HG02798 (cell line): ENCODE results near the gene SPG7.
"Not testable (repeated sequence)": the region's sequence is repeated elsewhere in the genome, so short reads cannot be mapped to it uniquely, and the experiment has no call there.

Experiments used
- ATAC-seq: cut with Tn5 transposase; IDR thresholded peaks from one replicate; pipeline ENCODE4 v1.9.1; 2021; ENCODE audit warnings: mild to moderate bottlenecking; ENCODE audit not compliant: unreplicated experiment, poor library complexity

Gene SPG7

DNA sequence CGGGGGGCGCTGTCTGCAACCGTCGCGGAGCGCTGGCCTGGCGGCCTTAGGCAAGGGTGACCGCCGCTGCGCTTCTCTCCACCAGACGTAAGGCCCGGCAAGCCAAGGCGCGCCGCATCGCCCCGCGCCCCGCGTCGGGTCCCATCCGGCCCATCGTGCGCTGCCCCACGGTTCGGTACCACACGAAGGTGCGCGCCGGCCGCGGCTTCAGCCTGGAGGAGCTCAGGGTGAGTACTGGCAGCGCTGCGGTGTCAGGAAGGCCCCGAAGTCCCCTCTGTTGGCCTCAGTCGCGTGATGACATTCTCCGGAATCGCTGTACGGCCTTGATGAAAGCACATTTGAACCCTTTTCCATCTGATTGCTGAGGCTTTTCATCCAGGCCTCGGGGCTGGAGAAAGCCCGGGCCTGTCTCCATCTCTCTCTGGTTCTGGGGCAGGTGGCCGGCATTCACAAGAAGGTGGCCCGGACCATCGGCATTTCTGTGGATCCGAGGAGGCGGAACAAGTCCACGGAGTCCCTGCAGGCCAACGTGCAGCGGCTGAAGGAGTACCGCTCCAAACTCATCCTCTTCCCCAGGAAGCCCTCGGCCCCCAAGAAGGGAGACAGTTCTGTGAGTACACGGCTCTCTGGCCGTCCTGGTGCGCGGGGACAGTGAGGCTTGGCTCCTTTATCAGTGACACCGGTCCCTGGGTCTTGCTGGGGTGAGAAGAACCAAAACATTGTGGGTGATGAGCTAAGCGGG is 53.1 kb downstream of the SPG7 start:
- no peak for ATAC-seq

DNA sequence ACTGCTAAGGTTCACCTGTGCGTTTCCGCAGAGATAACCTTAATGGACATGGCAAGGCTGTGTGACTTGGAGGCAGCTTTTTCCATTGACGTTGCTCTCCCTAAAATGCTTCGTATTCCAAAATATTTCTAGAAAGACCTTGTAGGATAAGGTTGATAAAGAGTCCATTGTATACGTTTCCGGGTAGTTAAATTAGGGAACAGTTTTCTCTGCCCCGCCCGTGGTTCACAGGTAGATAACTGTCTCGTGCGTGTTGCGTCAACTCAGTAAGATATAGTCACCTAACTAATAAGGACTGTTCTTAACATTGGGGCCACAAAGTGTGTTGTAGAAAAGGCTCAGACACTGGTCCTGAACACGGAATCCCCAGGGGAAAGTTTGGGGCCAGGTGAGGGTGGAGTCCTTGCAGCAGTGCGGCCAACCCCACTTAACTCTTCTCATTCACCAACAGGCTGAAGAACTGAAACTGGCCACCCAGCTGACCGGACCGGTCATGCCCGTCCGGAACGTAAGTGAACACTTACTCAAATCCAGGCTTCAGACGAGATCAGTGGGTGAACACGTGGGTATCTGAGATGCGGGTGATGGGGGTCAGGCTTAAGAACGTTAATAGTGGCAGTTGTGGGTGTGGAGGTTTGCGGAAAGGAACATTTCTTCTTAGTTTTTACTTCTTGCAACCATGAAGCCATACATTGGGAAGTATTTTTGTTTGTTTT is 53.8 kb downstream of the SPG7 start:
- no peak for ATAC-seq

DNA sequence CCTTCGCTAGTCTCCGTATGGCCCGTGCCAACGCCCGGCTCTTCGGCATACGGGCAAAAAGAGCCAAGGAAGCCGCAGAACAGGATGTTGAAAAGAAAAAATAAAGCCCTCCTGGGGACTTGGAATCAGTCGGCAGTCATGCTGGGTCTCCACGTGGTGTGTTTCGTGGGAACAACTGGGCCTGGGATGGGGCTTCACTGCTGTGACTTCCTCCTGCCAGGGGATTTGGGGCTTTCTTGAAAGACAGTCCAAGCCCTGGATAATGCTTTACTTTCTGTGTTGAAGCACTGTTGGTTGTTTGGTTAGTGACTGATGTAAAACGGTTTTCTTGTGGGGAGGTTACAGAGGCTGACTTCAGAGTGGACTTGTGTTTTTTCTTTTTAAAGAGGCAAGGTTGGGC is 54.7 kb downstream of the SPG7 start:
- ATAC-seq = no peak

GRCh38 chr16:89563639-89564392 is 55.6 kb downstream of the SPG7 start:
- ATAC-seq = no peak

- no peak for ATAC-seq
These were observed 56.5 kb downstream of the SPG7 start for GRCh38 chr16:89564476-89565255.

DNA sequence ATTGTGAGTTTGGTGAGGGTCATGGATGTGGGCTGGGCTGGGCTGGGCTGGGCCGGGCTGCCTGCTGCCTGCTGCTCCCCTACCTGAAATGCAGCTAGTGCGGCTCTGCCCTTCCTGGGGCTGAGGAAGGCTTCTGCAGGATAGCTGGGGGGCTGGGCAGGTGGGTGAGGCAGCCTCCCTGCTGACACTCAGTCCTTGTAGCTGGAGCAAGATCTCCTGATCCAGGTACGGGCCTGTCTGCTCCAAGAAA is 57.0 kb downstream of the SPG7 start:
- ATAC-seq = no peak

DNA sequence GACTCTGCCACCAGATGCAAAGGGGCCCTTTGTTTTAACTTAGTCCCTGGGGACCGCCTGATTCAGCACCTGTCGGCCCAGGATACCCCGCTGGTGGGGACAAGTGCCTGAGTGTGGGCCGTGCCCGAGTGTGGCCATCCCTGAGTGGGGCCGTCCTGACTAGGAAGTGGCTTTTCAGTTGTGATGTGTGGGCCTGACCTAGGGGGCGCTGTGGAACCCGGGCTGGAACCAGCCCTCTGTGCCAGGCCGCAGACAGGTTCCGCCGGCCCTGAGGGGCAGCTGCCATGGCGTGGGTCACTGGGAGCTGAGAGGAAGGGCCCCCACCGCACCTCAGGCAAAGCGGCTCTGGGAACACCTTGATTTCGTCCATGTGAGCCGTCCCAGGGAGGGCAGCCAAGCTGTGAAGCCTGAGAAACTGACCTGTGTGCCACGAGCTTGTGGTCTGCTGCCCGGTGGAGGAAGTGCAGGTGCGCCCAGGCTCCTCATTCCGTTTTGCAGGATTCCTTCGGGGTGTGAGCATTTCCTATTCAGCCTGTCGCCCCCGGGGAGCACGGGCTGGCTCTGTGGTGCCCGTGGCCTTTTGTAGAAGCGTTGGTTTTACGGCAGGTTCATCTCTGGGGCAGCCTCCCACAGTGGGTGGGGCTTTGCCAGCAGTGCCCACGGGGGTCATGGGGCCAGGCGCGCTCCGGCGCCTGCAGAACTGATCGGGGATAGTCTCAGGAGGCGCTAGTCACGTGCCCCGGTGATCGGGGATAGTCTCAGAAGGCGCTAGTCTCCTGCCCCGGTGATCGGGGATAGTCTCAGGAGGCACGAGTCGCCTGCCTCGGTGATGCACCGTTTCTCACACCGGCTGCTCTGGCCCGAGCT is 57.5 kb downstream of the SPG7 start:
- ATAC-seq = no peak

GRCh38 chr16:89567656-89568594 is 59.7 kb downstream of the SPG7 start:
- ATAC-seq = no peak

DNA sequence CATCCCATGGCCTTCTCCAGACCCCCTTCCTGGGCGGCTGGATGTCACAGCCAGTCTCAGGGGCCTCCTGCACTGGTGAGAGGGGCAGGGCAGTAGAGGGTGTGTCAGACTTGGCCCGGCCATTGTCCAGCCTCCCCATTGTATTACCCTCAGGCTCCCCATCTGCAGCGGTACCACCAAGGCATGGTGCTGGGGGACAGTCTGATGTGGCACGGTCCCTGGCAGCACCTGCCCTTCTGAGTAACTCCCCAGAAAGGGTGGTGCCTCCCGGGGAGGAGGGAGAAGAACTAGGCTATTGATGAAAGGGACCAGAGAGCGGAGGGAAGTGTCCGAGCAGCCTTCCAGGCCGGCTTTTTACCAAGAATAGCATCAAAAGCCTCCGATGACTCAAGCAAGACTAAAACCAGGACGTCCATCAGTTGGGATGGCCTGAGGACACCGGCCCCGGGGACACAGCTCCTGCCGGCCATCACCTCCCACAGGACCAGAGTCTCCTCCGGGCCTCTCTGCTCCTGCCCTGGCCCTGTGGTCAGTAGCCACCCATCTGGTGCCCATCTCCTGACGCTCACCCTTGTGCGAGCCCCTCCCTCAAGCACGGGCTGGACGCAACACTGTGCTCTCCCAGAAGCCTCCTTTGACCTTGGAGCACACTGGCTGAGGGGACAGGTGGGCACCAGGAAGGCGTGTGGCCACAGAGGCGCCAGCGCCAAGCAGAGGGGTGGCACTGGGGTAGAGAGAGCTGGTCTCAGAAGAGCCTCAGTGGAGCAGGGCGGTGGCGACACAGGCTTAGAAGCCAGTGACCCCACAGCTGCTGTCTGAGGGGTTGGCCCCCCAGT is 61.5 kb downstream of the SPG7 start:
- no peak for ATAC-seq

- no peak for ATAC-seq
These were observed 62.2 kb downstream of the SPG7 start for GRCh38 chr16:89570342-89570923.

GRCh38 chr16:89570983-89571598 is 62.9 kb downstream of the SPG7 start:
- ATAC-seq = not testable (repeated sequence)

- ATAC-seq = no peak
These were observed 63.4 kb downstream of the SPG7 start for GRCh38 chr16:89571636-89572035.

DNA sequence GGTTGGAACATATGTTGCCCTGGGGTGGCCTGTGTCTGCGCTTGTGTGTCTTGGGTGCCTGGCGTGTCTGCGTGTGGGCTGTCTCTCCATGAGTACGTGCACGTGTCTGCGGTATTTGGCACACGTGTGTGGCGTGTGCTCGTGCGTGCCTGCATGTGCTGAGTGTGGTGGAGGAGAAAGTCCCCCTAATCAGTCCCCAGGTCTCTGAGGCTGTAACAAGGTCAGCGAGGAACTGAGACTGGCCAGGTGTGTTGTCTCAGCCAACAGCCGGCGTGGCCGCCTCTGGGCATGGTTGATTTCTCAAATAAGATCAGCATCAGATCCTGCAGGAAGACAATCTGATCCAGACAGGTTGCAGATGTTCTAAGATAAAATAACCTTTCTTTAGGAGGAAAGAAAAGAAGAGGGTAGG is 63.9 kb downstream of the SPG7 start:
- no peak for ATAC-seq

- no peak for ATAC-seq
These were observed 64.4 kb downstream of the SPG7 start for GRCh38 chr16:89572485-89573205.

DNA sequence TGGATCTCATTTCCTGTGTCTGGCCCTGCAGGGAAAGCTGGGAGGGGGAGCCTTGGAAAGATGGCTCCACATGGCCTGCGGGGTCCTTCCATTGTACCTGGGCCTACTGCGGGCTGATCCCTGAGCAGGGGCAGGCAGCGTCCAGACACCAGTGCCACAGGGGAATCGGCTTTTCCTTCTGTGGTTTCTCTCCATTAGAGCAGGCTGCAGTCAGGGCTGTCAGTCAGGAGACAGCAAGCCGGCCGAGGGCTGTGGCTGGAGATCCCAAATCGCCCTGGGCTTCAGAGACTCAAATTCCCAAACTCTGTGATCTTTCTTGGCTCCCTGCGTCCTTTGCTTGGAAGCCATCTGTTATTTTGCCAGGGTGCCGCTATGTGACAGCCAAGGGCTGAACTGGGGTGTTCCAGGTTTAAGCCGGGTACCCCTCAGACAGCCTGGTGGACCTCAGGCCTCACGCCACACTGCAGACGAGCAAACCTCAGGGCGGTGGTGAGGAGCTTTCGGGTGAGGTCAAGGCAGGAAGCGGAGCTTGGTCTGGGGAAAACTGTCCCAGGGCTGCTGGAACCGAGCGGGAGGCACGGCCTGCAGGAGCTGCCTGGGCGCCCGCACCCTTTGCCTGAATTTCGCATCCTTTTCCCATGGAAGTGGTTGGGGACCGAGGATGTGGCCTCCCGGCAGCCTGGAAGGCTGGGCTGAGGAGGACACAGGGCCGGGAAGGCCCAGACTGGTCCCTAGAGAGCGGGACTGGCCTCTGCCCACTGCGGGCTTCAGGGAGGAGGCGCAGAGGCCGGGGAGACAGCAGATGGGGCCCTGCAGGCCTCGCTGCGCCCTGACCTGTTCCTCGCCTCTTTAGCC is 65.8 kb downstream of the SPG7 start:
- no peak for ATAC-seq
